Activated B cell treated with CpG ODN at 0.5 μM for 24 hours (primary cell): ENCODE results near the gene TRIM6. TPM values are rescaled to one million over a fixed set of nuclear protein-coding genes. Genes with fewer than 3 reads are reported as not detected.
A peak's percentile ranks its signal among the peaks of the same experiment; 100 is the strongest.
"Not testable (repeated sequence)": the region's sequence is repeated elsewhere in the genome, so short reads cannot be mapped to it uniquely, and the experiment has no call there.

ENCODE experiments used
- ATAC-seq: fragments of 200-7000 bp; cut with Tn5 transposase; one replicate; pipeline ENCODE4 v1.10.0; 2021; ENCODE audit warnings: low read depth, mild to moderate bottlenecking, moderate library complexity
- CTCF ChIA-PET: fragments of 350-600 bp; sonication (Branson Sonifier 250); formaldehyde crosslinking; loops from one replicate; lab custom pipeline; 2021; ENCODE audit warnings: antibody characterized with exemption; lab: Charles Lee
- POLR2A ChIA-PET: fragments of 350-600 bp; sonication (Branson Sonifier 250); formaldehyde crosslinking; loops from one replicate; lab custom pipeline; 2021; ENCODE audit warnings: antibody characterized with exemption; lab: Charles Lee
- DNase-seq: peaks from one replicate; pipeline ENCODE4 v3.0.0; 2022
- H3K27ac Mint-ChIP-seq: one replicate; pipeline ENCODE4 v1.8.0; 2020; ENCODE audit warnings: mixed read lengths
- H3K27me3 Mint-ChIP-seq: one replicate; pipeline ENCODE4 v1.8.0; 2021; ENCODE audit warnings: mixed read lengths
- H3K36me3 Mint-ChIP-seq: one replicate; pipeline ENCODE4 v1.8.0; 2021; ENCODE audit warnings: low read depth, mixed read lengths
- H3K4me1 Mint-ChIP-seq: one replicate; pipeline ENCODE4 v1.8.0; 2021; ENCODE audit warnings: mixed read lengths
- H3K4me3 Mint-ChIP-seq: one replicate; pipeline ENCODE4 v1.8.0; 2020; ENCODE audit warnings: mild to moderate bottlenecking, mixed read lengths
- H3K9me3 Mint-ChIP-seq: one replicate; pipeline ENCODE4 v1.8.0; 2020; ENCODE audit warnings: mixed read lengths
- CTCF ChIP-seq: fragments of 200-600 bp; IDR thresholded peaks from one replicate; pipeline ENCODE4 v1.8.0; 2022; ENCODE audit warnings: antibody characterized with exemption, mild to moderate bottlenecking
- intact Hi-C: fragments of 100-400 bp; cut with micrococcal nuclease; formaldehyde crosslinking; loops from one replicate; pipeline ENCODE4 v1.15.1; 2024
- total RNA-seq: library from RNA; stranded (reverse); gene quantifications from 2 replicates; pipeline ENCODE4 v1.2.3, GENCODE V29; 2022

Gene TRIM6
- total RNA-seq, 1 donor from 2014 or later: 0.44 TPM

- Mint-ChIP-seq H3K36me3 (no peaks in the 10 kb centered on the region), H3K27me3 (no peaks in the 10 kb centered on the region), H3K9me3 (no peaks in the 10 kb centered on the region), H3K4me1 (no peaks in the 10 kb centered on the region), H3K4me3 (no peak overlapping the region), H3K27ac (no peak overlapping the region)
- intact Hi-C loops: no loop called here
- ChIA-PET CTCF (no interaction called here), POLR2A (no interaction called here)
- no peak for TF ChIP-seq CTCF
- ATAC-seq (no peak), DNase-seq (no peak)
Observed at GRCh38 chr11:5577101-5577500, 19.3 kb upstream of the TRIM6 start.

GRCh38 chr11:5580577-5580976, 15.9 kb upstream of the TRIM6 start, which contains the start of gene OR52B6:
TSS of gene OR52B6 (plus strand) at chr11:5580877. CDS start at chr11:5580877, 0 bp downstream.
- Mint-ChIP-seq H3K27ac (no peak within 1 kb of the TSS), H3K4me1 (no peaks in the 10 kb centered on the region), H3K4me3 (no peak within 1 kb of the TSS), H3K9me3 (peaks cover 3% of the 10 kb centered on the region), H3K36me3 (no peaks in the 10 kb centered on the region), H3K27me3 (no peaks in the 10 kb centered on the region)
- CTCF ChIA-PET: no interaction called here
- no peak for TF ChIP-seq CTCF
- POLR2A ChIA-PET: no interaction called here
- intact Hi-C loops: no loop called here
- DNase-seq (no peak), ATAC-seq (no peak)

GRCh38 chr11:5581014-5581413, 15.4 kb upstream of the TRIM6 start:
- Mint-ChIP-seq H3K9me3 (peaks cover 3% of the 10 kb centered on the region), H3K27me3 (no peaks in the 10 kb centered on the region), H3K27ac (no peak overlapping the region), H3K36me3 (no peaks in the 10 kb centered on the region), H3K4me3 (no peak overlapping the region), H3K4me1 (no peaks in the 10 kb centered on the region)
- TF ChIP-seq CTCF: no peak
- CTCF ChIA-PET: no interaction called here
- DNase-seq (no peak), ATAC-seq (no peak)
- POLR2A ChIA-PET: no interaction called here
- intact Hi-C loops: no loop called here

- CTCF ChIA-PET, H3K27me3 Mint-ChIP-seq, H3K36me3 Mint-ChIP-seq, H3K9me3 Mint-ChIP-seq, H3K27ac Mint-ChIP-seq, H3K4me3 Mint-ChIP-seq, DNase-seq, ATAC-seq, H3K4me1 Mint-ChIP-seq, intact Hi-C loops, POLR2A ChIA-PET: not testable (repeated sequence)
Observed at GRCh38 chr11:5584458-5584857, 12.0 kb upstream of the TRIM6 start.

GRCh38 chr11:5589906-5590305, 6.5 kb upstream of the TRIM6 start:
- intact Hi-C loops, H3K27ac Mint-ChIP-seq, H3K4me1 Mint-ChIP-seq, H3K27me3 Mint-ChIP-seq, H3K4me3 Mint-ChIP-seq, H3K9me3 Mint-ChIP-seq, DNase-seq, POLR2A ChIA-PET, ATAC-seq, CTCF ChIA-PET, H3K36me3 Mint-ChIP-seq: not testable (repeated sequence)

GRCh38 chr11:5591613-5592012, 4.8 kb upstream of the TRIM6 start:
- no peak for TF ChIP-seq CTCF
- Mint-ChIP-seq H3K36me3 (no peaks in the 10 kb centered on the region), H3K9me3 (no peaks in the 10 kb centered on the region), H3K4me1 (peaks cover 6% of the 10 kb centered on the region), H3K4me3 (no peak overlapping the region), H3K27me3 (peaks cover 2% of the 10 kb centered on the region), H3K27ac (no peak overlapping the region)
- ChIA-PET CTCF (no interaction called here), POLR2A (no interaction called here)
- DNase-seq: no peak
- ATAC-seq: peak; percentile 5
- intact Hi-C loops: no loop called here
